GM13976 (cell line): ENCODE results near the gene MED17.
"Not testable (repeated sequence)": the region's sequence is repeated elsewhere in the genome, so short reads cannot be mapped to it uniquely, and the experiment has no call there.

Experiments
- DNase-seq: peaks from one replicate; pipeline ENCODE4 v3.0.0; 2012; ENCODE audit warnings: low spot score
- in situ Hi-C: fragments of 300-500 bp; cut with MboI; formaldehyde crosslinking; loops from one replicate; pipeline ENCODE4 v1.12.0; 2022; ENCODE audit warnings: low sequenced_read_pairs, mixed read lengths, inconsistent platforms; ENCODE audit not compliant: unreplicated experiment
- TF ChIP-seq, protein P1 (sequence below): IDR thresholded peaks from 2 replicates; pipeline ENCODE4 v1.5.1; 2012; ENCODE audit warnings: borderline replicate concordance, mild to moderate bottlenecking; ENCODE audit not compliant: insufficient read depth; ENCODE audit errors: extremely low read depth, missing control alignments, control extremely low read depth

MED17 gene

DNA sequence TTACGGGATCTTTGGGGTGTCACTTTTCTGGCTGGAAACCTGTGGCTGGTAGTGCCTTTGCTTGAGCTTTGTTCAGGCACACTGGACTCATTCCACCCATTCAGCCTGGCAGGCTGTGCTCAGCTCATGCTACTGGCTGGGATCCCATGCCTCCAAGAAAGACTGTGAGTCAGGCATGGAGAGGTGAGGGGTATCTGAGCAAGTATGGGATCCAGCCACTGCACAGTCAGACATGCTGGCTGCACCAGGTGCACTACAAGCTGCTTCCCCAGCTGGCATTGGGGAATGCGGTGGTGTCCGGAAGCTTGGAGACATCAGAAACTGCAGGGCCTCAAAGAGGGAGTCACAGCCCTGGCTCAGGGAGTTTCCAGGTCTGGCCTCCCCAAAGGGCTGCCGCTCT is 12.0 kb upstream of the MED17 start:
- DNase-seq = no peak
- in situ Hi-C loops = no loop called here
- TF ChIP-seq, protein P1, sequence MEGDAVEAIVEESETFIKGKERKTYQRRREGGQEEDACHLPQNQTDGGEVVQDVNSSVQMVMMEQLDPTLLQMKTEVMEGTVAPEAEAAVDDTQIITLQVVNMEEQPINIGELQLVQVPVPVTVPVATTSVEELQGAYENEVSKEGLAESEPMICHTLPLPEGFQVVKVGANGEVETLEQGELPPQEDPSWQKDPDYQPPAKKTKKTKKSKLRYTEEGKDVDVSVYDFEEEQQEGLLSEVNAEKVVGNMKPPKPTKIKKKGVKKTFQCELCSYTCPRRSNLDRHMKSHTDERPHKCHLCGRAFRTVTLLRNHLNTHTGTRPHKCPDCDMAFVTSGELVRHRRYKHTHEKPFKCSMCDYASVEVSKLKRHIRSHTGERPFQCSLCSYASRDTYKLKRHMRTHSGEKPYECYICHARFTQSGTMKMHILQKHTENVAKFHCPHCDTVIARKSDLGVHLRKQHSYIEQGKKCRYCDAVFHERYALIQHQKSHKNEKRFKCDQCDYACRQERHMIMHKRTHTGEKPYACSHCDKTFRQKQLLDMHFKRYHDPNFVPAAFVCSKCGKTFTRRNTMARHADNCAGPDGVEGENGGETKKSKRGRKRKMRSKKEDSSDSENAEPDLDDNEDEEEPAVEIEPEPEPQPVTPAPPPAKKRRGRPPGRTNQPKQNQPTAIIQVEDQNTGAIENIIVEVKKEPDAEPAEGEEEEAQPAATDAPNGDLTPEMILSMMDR = no peak

DNA sequence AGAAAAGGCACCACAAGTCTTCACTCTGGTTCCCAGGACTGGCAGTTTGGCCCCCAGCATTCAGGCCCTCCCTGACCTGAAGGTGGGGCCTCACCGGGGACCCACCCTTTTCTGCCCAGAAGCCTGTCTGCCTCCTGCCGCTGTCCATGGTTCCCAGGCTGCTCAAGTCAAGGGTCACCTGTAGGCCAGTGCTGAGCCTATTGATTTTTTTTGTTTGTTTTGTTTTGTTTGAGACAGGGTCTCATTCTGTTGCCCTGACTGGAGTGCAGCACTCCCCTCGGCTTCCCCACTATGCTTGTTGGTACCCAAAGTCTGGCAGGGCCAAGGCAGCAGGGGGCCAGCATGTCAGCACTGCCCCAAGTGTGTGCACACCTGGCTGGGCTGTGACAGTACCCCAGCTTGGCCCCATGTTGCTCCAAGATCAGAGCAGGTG is 11.0 kb upstream of the MED17 start:
- DNase-seq = no peak
- TF ChIP-seq, protein P1 = no peak
- in situ Hi-C loops = no loop called here

DNA sequence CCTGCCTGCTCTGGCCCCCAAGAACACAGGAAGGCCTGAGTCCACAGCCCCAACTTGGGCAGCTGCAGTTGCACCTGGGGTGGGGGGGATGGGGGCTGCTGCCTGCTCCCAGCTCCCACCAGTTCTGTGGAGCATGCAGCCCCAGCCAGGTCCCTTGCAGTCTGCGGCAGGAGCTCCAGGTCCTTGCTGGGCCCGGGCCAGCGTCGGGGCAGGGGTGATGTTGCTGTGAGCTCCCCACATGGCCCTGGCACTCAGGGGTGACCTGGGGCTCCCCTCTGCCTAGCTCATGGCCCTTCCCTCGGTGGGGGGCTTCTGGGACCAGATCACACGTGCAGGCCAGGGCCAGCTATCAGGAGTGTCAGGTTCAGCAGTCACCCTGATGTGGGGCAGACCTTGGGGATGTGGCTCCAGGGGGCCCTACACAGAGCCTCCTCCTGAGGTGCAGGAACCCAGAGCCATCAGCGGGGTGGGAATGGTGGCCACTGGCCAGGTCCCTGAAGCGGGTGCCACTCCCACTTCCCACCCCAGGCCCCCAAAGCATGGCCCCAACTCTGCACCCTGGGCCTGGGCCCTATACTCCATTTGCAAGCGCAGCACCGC is 10.4 kb upstream of the MED17 start:
- TF ChIP-seq, protein P1 = no peak
- no peak for DNase-seq
- in situ Hi-C loops = no loop called here

DNA sequence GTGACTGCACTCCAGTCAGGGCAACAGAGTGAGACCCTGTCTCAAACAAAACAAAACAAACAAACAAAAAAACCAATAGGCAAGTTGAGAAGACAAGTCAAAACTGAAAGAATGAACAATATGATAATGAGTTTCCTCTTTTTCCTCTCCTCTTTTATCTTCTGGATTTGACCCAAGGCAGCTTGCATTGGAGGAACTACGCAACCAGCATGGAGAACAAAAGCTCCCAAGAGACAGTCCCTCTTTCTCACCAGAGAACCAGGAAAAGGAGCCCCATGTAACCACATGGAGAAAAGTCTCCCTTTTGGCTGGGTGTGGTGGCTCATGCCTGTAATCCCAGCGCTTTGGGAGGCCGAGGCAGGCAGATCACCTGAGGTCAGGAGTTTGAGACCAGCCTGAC is 9.5 kb upstream of the MED17 start:
- DNase-seq, in situ Hi-C loops: not testable (repeated sequence)

DNA sequence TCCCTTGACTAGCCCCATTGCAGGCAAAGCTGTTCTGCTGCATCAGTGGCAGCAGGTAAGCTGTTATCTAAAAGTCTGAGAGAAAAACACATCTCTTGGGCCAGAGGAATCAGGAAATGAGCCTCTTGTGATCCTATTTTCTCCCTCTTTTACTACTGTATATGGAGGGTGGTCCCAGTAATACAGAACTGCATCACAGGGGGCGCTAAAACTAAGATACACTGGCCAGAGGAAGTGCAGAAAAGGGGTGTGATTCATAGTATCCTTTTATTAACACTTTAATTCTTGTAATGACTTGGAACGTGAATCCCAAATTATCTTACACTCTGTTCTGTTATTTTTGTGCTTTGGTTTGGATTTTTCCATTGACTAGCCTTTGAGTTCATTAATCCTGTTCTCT is 8.8 kb upstream of the MED17 start:
- in situ Hi-C loops = no loop called here
- no peak for DNase-seq
- TF ChIP-seq, protein P1 = no peak

DNA sequence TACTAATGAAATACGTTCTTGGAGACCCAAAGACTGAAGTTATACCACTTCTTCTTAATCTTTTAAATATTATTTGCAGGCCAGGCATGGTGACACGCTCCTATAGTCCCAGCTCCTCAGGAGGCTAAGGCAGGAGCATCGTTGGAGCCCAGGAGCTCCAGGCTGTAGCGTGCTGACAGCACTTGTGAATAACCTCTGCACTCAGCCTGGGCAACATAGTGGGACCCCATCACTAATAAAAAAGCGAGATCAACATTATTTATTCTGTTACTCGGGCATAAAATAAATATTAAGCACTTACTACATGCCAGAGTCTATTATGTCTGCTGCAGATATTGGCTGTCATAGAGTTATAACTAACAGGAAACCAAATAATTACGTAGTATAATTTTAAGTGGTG is 720 bp upstream of the MED17 start:
- TF ChIP-seq, protein P1 = no peak
- no peak for DNase-seq
- in situ Hi-C loops = no loop called here

DNA sequence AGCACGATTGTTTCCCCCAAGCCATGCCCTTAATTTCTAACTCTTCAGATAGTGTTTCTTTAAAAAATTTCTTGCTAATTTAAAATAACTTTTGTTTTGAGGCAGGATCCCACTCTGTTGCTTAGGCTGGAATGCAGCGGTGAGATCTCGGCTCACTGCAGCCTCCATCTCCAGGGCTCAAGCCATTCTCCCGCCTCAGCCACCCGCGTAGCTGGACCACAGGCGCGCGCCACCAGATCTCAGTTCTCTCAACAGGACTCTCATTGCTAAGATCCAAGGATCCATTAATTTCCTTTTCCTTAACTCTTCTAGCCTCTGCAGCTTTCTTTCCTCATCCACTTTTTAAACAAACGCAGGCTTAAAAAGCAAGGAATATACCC is 327 bp upstream of the MED17 start:
- in situ Hi-C loops = no loop called here
- DNase-seq = no peak
- TF ChIP-seq, protein P1 = no peak
